HG02840 (cell line): Measurements from ENCODE around the gene TRPC1.

Experiments
- ATAC-seq: cut with Tn5 transposase; IDR thresholded peaks from one replicate; pipeline ENCODE4 v1.9.1; 2021; ENCODE audit warnings: mild to moderate bottlenecking, moderate library complexity, moderate number of reproducible peaks; ENCODE audit not compliant: unreplicated experiment, low FRiP score

The TRPC1 gene

DNA sequence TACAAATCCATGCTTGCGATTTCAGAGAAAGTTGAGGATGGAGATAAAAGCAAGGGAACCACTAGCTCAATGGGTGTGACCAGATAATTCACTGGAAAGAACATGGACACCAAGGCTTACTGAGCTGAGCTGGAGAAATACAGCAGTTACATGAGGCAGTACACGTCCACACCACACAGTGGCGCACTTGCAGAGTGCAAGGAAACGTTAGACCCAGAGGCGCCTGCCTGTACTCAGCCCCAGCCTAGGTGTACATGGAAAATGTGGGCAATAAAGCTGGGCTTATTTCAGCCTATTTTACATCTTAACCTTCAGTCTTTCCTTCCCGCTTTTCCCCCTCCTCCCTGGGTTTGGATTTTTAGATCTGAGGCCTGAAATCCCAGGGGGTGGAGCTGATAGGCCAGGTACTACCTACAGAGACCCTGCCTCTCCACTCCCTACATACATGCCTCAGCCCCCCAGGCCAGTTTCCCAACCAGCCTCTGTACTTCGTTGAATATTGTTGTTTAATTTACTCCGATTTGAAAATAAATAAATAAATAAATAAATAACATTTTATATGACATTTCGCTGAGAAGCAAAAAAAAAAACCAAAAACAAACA lies 105.0 kb downstream of the TRPC1 start:
- peak; percentile 97 for ATAC-seq

DNA sequence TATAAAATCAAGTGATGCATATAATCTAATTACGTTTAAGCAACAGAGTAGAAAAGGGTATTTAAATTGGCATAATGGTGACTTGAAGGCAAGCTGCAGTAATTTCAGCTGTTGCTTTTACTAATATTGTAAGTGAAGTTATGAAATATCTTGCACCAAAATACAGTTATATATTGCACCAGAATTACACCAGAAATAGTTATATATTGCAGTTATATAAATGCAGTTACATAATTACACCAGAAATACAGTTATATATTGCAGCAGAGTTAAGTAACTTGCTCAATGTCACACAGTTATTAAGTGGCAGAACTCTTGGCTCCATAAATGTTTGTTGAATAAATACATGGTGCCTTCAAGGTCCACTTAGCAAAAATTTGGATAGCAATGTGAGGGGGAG lies 113.7 kb downstream of the TRPC1 start:
- ATAC-seq, result no peak

DNA sequence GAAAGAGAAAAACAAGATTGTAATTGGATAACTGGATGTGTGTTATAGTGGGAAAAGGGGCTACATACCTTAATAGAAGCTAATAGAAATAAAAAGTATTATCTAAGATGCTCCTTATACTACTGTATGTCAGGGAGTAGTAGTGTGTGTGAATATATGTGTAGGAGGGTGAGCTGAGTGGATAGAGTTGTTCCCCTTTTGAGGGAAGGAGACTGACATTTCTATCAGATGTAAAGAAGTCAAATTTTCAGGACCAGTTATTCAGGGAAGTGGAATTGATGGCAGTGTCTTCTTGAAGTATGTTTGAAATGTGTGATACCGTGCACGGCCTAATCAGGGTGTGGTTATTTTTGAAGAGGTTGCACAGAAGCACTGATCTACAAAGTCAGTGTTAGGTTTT lies 116.0 kb downstream of the TRPC1 start:
- no peak for ATAC-seq

DNA sequence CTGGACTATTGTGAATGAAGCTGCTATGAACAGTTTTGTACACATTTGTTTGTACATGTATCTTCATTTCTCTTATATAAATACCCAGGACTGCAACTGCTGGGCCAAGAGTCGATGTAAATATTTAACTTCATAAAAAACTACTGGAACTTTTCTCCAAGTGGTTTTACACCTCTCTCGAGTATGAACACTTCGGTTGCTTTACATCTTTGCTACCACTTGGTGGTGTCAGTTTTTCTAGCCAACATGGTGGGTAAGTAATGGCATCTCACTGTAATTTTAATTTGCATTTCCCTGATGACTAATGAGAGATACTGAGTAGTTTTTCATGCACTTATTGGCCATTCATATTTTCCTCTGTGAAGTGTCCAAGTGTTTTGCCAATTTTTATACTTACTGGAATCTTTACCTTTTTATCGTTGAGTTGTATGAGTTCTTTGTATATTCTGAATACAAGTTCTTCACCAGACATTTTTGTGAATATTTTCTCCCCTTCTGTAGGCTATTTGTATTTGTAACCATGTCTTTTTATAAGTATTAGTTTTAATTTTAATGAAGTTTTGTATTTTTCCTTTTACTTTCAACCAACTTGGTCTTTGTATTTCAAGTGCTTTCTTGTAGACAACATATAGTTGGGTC lies 120.6 kb downstream of the TRPC1 start:
- ATAC-seq, result no peak

DNA sequence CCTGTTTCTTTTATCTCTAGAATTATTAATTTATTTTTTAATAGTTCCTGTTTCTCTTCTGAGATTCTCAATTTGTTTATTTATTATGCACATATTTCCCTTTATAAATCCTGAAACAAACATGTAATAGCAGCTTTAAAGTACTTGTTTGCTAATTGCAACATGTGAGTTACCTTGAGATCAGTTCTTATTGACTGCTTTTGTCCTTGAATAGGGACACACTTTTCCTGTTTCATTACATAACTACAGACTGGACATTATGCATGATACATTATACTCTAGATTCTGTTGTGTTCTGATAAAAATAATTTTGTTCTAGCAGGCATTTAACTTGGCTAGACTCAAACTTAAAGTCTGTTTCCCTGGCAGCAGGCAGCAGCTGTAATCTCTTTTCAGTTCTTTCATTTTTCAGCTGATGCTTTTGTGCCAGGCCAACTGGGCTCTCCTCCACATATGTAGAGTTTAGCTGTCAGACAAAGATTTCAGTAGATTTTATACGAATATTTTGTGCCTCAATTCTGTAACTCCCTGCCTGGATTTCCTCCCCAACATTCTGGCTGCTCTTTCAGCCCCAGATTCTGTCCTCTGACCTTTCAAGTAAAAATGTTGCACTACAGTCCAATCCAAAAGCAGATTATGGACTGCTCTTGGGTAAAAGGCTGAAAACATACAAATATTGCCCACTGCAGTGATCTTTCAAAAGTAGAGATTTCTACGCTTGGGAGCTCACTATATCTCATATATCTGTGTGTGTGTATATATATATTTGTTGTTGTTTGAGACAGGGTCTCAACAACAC lies 123.1 kb downstream of the TRPC1 start:
- no peak for ATAC-seq

DNA sequence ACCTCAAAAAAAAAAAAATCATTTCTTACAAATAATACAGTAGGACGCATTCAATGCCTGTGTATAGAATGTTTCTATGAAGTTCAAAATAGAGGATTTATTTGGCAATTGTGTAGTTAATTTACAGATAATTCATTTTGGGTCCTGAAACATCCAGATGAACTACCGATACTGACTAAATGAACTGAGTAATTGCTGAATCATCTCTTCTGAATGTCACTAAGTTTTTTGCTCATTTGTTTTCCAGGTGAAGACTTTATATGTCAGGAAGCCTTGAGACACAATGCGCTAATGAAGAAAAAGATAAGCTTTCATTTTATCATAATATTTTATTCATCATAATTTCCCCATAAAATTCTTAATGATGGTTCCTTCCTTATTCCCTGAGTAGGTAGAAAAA lies 125.3 kb downstream of the TRPC1 start:
- ATAC-seq, result no peak

DNA sequence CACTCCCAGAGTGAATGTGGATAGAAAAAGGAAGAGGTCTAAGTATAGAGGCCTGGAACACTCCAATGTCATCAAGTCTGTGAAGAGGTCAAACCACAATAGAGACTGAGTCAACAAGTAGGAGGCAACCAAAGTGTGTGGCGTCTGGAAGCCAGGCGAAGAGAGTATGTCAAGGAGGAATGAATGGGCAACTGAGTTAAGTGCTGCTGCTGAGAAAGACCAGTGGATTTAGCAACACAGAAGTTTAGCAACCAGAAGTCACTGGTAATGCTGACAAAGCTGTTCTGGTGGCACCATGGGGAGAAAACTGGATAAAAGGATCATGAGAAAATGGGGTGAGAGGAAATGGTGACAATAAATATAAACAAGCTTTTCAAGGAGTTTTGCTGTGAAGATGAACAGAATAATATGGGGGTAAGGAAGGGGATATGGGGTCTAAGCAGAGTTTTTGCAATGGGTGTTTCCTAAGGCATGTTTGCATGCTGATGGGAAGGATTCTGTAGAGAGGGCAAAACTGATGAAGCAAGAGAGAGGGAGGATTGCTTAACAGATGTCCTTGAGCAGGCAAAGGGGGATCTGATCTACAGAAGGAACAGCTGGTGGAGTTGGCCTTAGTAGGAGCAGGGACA lies 126.7 kb downstream of the TRPC1 start:
- no peak for ATAC-seq

DNA sequence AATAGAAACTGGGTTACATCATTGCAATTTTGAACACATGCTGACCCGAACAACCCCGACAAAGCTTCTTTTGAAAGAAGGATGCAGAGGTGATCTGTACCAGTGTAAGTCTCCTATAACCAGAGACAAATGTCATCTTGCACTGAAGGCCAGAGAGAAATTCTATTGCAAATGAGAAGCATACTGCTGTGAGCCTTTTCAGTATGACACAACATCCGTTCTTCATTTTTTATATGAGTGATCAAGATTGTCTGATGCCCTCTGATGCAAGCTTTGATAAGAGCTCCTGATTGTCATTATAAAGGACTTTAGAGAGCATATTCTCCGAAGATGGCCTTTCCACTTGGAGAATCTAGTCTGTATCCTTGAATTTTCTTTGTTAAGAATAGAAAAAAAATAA lies 128.2 kb downstream of the TRPC1 start:
- no peak for ATAC-seq

DNA sequence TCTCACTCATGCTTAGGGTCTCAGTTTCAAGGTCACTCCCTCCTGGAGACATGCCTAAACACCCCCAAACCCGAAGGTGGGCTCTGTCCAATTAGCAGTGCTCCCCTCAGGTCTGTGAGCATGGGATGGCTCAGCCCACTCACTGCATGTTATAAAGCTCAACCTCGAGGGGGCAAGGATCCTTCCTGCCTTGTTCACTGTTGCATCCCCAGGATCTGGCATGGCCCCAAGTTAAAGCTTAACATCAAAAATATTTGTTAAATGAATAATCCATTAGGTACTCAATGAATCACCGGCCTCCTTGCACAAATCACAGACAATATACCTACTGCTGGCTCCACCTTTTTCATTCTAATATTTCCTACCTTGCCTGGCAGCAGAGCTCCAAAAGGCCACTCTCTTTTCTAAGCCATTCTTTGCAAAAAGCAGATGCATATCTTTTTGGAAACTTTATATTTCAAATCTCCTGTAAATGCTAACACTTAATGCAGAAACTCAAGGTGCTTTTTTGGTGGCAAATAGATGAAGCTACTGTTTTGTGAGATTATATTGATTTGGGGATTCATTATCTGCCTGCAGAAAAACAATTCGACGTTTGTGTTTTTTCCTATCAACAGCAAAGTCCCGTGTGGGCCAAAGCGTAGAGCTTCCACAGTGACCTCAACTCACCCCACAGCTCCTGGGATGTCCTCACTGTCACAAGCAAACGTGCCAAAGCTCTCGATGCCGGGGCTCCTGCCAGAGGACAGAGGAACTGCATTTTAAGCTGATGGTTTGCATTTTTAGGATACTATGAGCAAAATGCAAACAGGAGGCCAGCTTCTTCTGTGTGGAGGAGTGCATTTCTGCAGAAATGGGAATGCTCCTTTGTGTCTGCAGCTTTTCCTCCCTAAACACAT lies 129.7 kb downstream of the TRPC1 start:
- no peak for ATAC-seq

DNA sequence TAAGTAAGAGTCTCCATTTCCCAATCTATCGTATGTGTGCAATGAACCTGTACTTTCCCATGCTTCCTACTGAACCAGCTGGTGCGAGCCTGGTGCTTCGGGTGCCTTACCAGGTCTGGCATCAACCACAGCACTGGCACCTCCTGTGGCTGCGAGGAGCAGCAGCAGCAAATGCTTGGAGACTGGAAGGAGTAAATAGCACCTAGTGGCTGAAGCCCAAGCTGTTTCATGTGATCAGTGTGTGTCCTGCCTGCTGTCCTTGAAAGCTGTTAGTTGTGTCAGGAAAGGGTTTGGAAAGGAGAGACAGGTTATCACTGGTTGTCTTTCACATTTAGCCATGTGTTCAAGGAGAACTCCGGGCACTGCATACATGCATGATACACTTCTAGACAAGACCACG lies 133.2 kb downstream of the TRPC1 start:
- ATAC-seq, result no peak
